ENCODE results near the gene IQCK. TPM values are rescaled to one million over a fixed set of nuclear protein-coding genes. Genes with fewer than 3 reads are reported as not detected.

The IQCK gene
- total RNA-seq, 2 donors from 2014 or later = 0.74 to 3.3 TPM

DNA sequence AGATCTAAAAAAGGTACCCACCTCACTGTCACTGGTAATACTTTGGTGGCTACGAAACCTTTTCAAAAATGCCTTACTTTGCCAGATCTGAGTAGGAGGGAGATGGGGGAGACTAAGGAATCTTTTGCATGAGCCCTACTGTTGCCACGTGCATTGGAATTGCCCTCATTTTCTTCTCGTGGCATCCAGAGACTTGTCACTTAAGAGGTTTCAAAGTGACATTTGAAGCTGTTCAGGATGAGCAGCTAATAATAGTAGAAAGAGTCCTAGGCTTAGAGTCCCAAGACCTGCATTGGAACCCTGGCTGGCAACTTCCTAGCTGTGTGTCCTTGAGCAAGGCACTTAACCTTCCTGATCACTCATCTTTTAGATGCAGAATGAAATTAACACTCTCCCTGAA is 123.1 kb downstream of the IQCK start:
- no peaks in the 10 kb centered on the region for H3K36me3 Mint-ChIP-seq
- no peak overlapping the region for H3K4me3 Mint-ChIP-seq
- H3K4me1 Mint-ChIP-seq (ENCODE audit: low read depth in 2 of 2) = no peaks in the 10 kb centered on the region
- DNase-seq (ENCODE audit: low spot score) (no peak), ATAC-seq (no peak)
- peaks cover 11 to 13% of the 10 kb centered on the region in 2 donors for H3K27me3 Mint-ChIP-seq
- no peak overlapping the region for H3K27ac Mint-ChIP-seq
- no peaks in the 10 kb centered on the region for H3K9me3 Mint-ChIP-seq

DNA sequence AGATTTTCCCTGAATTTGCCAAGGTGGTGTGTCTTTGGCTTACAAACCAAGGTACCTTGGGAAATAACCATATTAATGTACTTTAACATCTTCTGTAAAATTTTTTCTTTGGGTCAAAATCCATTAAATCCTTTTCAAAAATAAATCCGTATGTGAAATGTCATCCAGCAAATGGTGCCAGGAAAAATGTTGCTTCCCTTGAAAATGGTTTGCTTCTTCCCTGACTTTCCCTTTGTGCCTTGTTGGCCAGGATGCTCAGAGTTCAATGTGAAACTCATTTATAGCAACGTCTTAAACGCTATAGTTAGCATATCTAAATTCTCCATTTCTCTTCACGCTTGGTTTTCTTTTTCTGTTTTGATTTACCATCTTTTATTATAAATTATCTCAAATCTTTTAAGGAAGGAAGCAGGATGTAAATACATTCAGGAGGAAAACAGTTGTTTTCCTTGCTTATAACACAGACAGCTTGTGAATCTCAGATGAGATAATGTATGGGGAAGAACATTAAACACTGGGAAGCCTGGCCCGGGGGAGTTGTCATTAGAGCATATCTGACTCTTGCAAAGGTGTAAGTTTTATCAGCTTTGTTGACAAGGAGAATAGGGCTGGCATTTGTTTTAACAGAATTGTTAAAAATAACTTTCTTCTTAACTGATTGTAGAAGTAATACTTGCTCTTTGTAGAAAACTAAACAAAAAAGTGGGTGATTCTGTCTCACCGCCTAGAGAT is 124.5 kb downstream of the IQCK start:
- H3K27me3 Mint-ChIP-seq = peaks cover 14 to 23% of the 10 kb centered on the region in 2 donors
- ATAC-seq (no peak), DNase-seq (ENCODE audit: low spot score) (no peak)
- no peaks in the 10 kb centered on the region for H3K9me3 Mint-ChIP-seq
- no peaks in the 10 kb centered on the region for H3K4me1 Mint-ChIP-seq (ENCODE audit: low read depth in 2 of 2)
- H3K27ac Mint-ChIP-seq = no peak overlapping the region
- no peak overlapping the region for H3K4me3 Mint-ChIP-seq
- no peaks in the 10 kb centered on the region for H3K36me3 Mint-ChIP-seq

DNA sequence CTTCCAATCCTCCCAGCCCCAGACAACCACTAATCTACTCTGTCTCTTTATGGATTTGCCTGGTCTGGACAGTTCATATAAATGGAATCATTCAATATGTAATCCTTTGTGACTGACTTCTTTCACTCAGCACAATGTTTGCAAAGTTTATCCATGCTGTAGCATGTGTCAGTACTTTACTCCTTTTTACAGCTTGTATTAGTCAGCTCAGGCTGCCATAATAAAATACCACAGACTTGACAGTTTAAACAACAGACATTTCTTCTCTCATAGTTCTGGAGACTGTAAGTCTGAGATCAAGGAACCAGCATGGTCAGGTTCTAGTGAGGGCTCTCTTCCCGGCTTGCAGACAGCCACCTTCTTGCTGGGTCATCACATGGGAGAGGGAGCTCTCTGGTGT is 125.3 kb downstream of the IQCK start:
- Mint-ChIP-seq H3K4me3 (no peak overlapping the region), H3K27me3 (peaks cover 16 to 23% of the 10 kb centered on the region in 2 donors), H3K9me3 (no peaks in the 10 kb centered on the region), H3K27ac (no peak overlapping the region), H3K4me1 (ENCODE audit: low read depth in 2 of 2) (no peaks in the 10 kb centered on the region), H3K36me3 (no peaks in the 10 kb centered on the region)
- ATAC-seq (no peak), DNase-seq (ENCODE audit: low spot score) (no peak)

GRCh38 chr16:19844945-19845641 is 127.0 kb downstream of the IQCK start:
- Mint-ChIP-seq H3K27me3 (peaks cover 19 to 24% of the 10 kb centered on the region in 2 donors), H3K4me1 (ENCODE audit: low read depth in 2 of 2) (no peaks in the 10 kb centered on the region)
- ATAC-seq = no peak

DNA sequence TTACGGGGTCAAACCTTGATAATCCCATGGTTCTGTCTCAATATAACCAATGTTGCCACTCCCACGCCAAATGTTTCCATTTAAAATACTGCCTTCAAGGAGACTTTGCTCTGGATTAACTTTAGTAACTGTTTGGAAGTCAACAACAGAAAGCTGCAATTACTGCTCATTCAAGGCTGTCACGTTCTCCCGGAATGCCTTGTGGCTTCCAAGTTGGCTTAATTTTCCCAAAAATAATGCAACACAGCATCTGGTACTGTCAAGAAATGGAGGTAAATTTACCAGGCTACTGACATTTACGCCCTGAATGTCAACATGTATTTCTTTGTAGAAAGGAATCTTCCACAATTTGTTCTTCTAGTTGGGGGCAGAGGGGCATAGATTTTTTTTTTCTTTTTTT is 128.4 kb downstream of the IQCK start:
- Mint-ChIP-seq H3K27me3 (peaks cover 13 to 19% of the 10 kb centered on the region in 2 donors), H3K4me3 (no peak overlapping the region), H3K4me1 (ENCODE audit: low read depth in 2 of 2) (no peaks in the 10 kb centered on the region), H3K36me3 (no peaks in the 10 kb centered on the region), H3K27ac (no peak overlapping the region), H3K9me3 (no peaks in the 10 kb centered on the region)
- ATAC-seq = no peak
- DNase-seq (ENCODE audit: low spot score) = no peak

More at GRCh38 chr16:19844945-19845641, 127.0 kb downstream of the IQCK start:
- DNase-seq (ENCODE audit: low spot score) = no peak
- Mint-ChIP-seq H3K36me3 (no peaks in the 10 kb centered on the region), H3K27ac (no peak overlapping the region), H3K9me3 (no peaks in the 10 kb centered on the region), H3K4me3 (no peak overlapping the region)

DNA sequence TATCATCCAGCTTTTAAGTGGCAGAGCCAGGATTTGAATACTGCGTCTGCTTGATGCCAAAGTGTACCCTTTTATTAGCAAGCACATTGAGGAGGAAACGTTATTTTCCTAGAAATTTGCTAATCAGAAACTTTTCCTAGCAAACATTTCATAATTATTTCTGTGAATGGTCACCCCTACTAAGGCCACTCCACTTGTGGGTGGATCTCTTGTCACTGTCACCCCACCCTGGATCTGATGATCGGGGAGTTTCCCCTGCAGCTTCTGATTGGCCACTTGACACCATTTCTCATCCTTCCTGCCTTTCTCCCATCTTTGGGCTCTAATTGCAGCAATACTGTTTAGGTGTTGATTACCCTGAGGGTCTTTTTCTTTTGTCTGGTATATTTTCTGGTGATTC is 130.7 kb downstream of the IQCK start:
- ATAC-seq (no peak), DNase-seq (ENCODE audit: low spot score) (no peak)
- Mint-ChIP-seq H3K9me3 (no peaks in the 10 kb centered on the region), H3K4me1 (ENCODE audit: low read depth in 2 of 2) (no peaks in the 10 kb centered on the region), H3K27ac (no peak overlapping the region), H3K4me3 (no peak overlapping the region), H3K36me3 (no peaks in the 10 kb centered on the region), H3K27me3 (peaks cover 16 to 24% of the 10 kb centered on the region in 2 donors)

DNA sequence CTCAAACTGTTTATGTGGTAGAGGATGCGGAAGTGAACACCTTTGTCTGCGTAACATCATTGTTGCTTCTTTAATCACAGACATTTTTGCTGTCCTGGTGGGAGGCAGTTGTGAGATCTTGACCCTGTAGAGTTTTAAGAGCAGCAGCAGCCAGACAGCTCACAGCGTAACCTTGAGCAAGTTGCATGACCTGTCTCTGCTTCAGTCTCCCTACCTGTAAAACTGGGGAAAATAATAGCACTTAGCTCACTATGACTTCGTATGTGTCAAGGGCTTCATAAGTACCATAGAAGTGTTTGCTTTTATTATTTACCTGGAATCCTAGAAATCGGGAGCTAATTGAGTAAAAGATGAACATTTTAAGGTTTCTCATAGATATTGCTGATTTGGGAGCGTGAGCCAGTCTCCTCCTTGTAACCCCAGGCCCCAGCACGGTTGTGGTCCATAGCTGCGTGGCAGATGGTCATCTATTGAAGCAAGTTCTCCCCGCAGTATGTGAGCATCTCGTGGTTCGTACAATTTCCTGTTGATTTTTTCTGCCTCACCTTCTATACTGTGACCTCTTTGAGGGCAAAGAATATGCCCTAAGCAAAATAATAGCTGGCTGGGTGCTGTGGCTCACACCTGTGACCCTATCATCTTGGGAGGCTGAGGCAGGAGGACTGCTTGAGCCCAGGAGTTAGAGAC is 132.2 kb downstream of the IQCK start:
- no peaks in the 10 kb centered on the region for H3K36me3 Mint-ChIP-seq
- H3K27me3 Mint-ChIP-seq = peaks cover 16 to 24% of the 10 kb centered on the region in 2 donors
- H3K4me1 Mint-ChIP-seq (ENCODE audit: low read depth in 2 of 2) = no peaks in the 10 kb centered on the region
- H3K4me3 Mint-ChIP-seq = no peak overlapping the region
- no peaks in the 10 kb centered on the region for H3K9me3 Mint-ChIP-seq
- no peak for ATAC-seq
- DNase-seq (ENCODE audit: low spot score) = no peak
- H3K27ac Mint-ChIP-seq = no peak overlapping the region

DNA sequence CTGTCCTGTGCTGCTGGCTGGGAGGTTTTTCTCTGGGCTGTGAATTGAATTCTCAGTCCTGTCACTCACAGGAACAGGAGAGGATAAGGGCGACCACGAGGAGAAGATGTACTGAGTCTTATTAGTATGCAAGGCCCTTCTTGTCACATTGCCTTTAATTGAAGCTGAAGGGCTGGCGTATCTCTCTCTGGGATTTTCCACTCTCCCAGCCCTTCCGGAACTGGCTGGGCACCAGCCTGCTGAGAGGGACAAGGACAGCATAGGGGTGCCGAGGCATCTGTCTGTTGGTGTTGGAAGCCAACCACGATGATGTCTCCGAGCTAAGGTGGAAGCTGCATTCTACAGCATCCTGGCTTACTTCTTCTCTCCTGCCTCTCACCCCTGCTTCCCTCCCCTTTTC is 133.4 kb downstream of the IQCK start:
- no peaks in the 10 kb centered on the region for H3K36me3 Mint-ChIP-seq
- H3K27me3 Mint-ChIP-seq = peaks cover 16 to 27% of the 10 kb centered on the region in 2 donors
- no peak overlapping the region for H3K27ac Mint-ChIP-seq
- no peaks in the 10 kb centered on the region for H3K4me1 Mint-ChIP-seq (ENCODE audit: low read depth in 2 of 2)
- DNase-seq (ENCODE audit: low spot score) (no peak), ATAC-seq (no peak)
- no peaks in the 10 kb centered on the region for H3K9me3 Mint-ChIP-seq
- H3K4me3 Mint-ChIP-seq = no peak overlapping the region

GRCh38 chr16:19853132-19853741 is 135.2 kb downstream of the IQCK start:
- Mint-ChIP-seq H3K36me3 (no peaks in the 10 kb centered on the region), H3K9me3 (no peaks in the 10 kb centered on the region), H3K27ac (no peak overlapping the region), H3K4me1 (ENCODE audit: low read depth in 2 of 2) (no peaks in the 10 kb centered on the region), H3K27me3 (peaks cover 13 to 14% of the 10 kb centered on the region in 2 donors), H3K4me3 (no peak overlapping the region)
- no peak for ATAC-seq
- no peak for DNase-seq (ENCODE audit: low spot score)

DNA sequence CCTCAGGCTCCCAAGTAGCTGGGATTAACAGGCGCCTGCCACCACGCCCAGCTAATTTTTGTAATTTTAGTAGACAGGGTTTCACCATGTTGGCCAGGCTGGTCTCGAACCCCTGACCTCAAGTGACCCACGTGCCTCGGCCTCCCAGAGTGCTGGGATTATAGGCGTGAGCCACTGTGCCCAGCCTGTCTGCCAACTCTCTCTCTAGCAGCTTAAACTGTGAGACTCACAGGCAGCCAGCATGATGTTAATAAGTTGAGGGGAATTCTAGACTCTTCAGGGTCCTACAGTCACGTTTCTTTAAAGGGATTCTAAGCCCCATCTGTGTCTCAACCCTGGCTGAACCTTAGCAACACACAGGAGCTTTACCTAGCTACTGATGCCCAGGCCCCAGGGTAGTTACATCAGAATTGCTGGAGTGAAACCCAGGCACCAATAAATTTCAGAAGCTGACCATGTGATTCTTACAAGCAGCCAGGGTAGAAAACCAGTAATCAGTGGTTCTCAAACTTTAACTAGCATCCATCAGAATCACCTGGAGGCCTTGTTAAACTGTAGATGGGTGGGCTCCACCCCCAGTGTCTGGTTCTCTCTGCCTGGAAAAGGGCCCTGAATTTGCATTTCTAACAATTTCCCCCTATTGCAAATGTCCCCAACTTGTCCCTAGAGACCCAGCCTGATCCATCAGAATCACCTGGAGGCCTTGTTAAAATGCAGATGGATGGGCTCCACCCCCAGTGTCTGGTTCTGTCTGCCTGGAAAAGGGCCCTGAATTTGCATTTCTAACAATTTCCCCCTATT is 135.9 kb downstream of the IQCK start:
- ATAC-seq (no peak), DNase-seq (ENCODE audit: low spot score) (no peak)
- no peaks in the 10 kb centered on the region for H3K9me3 Mint-ChIP-seq
- peaks cover 11 to 12% of the 10 kb centered on the region in 2 donors for H3K27me3 Mint-ChIP-seq
- H3K36me3 Mint-ChIP-seq = no peaks in the 10 kb centered on the region
- no peaks in the 10 kb centered on the region for H3K4me1 Mint-ChIP-seq (ENCODE audit: low read depth in 2 of 2)
- no peak overlapping the region for H3K27ac Mint-ChIP-seq
- H3K4me3 Mint-ChIP-seq = no peak overlapping the region

GRCh38 chr16:19854543-19854876 is 136.4 kb downstream of the IQCK start:
- H3K36me3 Mint-ChIP-seq = no peaks in the 10 kb centered on the region
- DNase-seq (ENCODE audit: low spot score) (no peak), ATAC-seq (no peak)
- no peaks in the 10 kb centered on the region for H3K9me3 Mint-ChIP-seq
- H3K27ac Mint-ChIP-seq = no peak overlapping the region
- H3K4me1 Mint-ChIP-seq (ENCODE audit: low read depth in 2 of 2) = no peaks in the 10 kb centered on the region
- H3K27me3 Mint-ChIP-seq = peaks cover 11 to 12% of the 10 kb centered on the region in 2 donors
- no peak overlapping the region for H3K4me3 Mint-ChIP-seq

GRCh38 chr16:19856120-19856519 is 138.0 kb downstream of the IQCK start:
- H3K27me3 Mint-ChIP-seq = peaks cover 6 to 11% of the 10 kb centered on the region in 2 donors
- H3K36me3 Mint-ChIP-seq = no peaks in the 10 kb centered on the region
- ATAC-seq = no peak
- no peaks in the 10 kb centered on the region for H3K4me1 Mint-ChIP-seq (ENCODE audit: low read depth in 2 of 2)
- no peaks in the 10 kb centered on the region for H3K9me3 Mint-ChIP-seq
- no peak overlapping the region for H3K27ac Mint-ChIP-seq
- DNase-seq (ENCODE audit: low spot score) = no peak
- no peak overlapping the region for H3K4me3 Mint-ChIP-seq

- no peaks in the 10 kb centered on the region for H3K4me1 Mint-ChIP-seq (ENCODE audit: low read depth in 2 of 2)
- H3K9me3 Mint-ChIP-seq = no peaks in the 10 kb centered on the region
- no peak overlapping the region for H3K27ac Mint-ChIP-seq
- no peaks in the 10 kb centered on the region for H3K36me3 Mint-ChIP-seq
- no peak for DNase-seq (ENCODE audit: low spot score)
- ATAC-seq = no peak
- peaks cover 3 to 11% of the 10 kb centered on the region in 2 donors for H3K27me3 Mint-ChIP-seq
- no peak overlapping the region for H3K4me3 Mint-ChIP-seq
These were observed 139.7 kb downstream of the IQCK start for GRCh38 chr16:19857593-19858339.

Measured in natural killer cell treated with Interleukin-12 subunit alpha and Interleukin-12 subunit beta and Interleukin-15 and Interleukin-18, amount 100 ng/mL, for 72 hours (primary cell).